Measurements from ENCODE around the gene PTPN11. TPM values are rescaled to one million over a fixed set of nuclear protein-coding genes. Genes with fewer than 3 reads are reported as not detected.

PTPN11 gene
- total RNA-seq, 1 experiment from 2014 or later = 153 TPM

DNA sequence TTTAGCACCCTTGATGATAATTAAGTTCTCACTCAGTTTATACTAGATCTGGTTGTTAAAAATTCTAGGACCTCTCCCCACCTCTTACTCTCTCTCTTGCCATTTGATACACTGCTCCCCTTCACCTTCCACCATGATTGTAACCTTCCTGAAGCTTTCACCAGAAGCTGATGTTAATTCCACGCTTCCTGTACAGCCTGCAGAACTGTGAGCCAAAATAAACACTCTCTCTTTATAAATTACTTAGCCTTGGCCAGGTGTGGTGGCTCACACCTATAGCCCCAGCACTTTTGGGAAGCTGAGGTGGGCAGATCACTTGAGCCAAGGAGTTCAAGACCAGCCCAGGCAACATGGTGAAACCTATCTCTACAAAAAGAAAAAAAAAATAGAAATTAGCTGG lies 25.4 kb upstream of the PTPN11 start:
- H3K4me3 ChIP-seq (ENCODE audit: low read depth, low read length) = no peak overlapping the region
- Mint-ChIP-seq H3K4me1 (ENCODE audit: low read depth, unreplicated experiment) (no peaks in the 10 kb centered on the region), H3K27me3 (ENCODE audit: insufficient read depth, unreplicated experiment) (no peaks in the 10 kb centered on the region), H3K27ac (ENCODE audit: unreplicated experiment) (no peak overlapping the region), H3K4me3 (ENCODE audit: unreplicated experiment) (no peak overlapping the region), H3K36me3 (ENCODE audit: insufficient read depth, unreplicated experiment) (no peaks in the 10 kb centered on the region), H3K9me3 (ENCODE audit: unreplicated experiment) (no peaks in the 10 kb centered on the region)
- POLR2A ChIA-PET = no interaction called here
- TF ChIP-seq, protein P1, sequence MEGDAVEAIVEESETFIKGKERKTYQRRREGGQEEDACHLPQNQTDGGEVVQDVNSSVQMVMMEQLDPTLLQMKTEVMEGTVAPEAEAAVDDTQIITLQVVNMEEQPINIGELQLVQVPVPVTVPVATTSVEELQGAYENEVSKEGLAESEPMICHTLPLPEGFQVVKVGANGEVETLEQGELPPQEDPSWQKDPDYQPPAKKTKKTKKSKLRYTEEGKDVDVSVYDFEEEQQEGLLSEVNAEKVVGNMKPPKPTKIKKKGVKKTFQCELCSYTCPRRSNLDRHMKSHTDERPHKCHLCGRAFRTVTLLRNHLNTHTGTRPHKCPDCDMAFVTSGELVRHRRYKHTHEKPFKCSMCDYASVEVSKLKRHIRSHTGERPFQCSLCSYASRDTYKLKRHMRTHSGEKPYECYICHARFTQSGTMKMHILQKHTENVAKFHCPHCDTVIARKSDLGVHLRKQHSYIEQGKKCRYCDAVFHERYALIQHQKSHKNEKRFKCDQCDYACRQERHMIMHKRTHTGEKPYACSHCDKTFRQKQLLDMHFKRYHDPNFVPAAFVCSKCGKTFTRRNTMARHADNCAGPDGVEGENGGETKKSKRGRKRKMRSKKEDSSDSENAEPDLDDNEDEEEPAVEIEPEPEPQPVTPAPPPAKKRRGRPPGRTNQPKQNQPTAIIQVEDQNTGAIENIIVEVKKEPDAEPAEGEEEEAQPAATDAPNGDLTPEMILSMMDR (IDR thresholded peaks at IDR 0.05; ENCODE audit: insufficient read depth in 1 of 2, low read depth in 1 of 2, low read length in 1 of 2, severe bottlenecking in 1 of 2, unreplicated experiment in 1 of 2) = no peak
- BruUV-seq (replicated peaks) = no TSS peak
- H3K27me3 ChIP-seq (replicated peaks; ENCODE audit: control insufficient read depth, insufficient read depth, low read length) = no peaks in the 10 kb centered on the region
- no peaks in the 10 kb centered on the region for H3K9me3 ChIP-seq
- no peaks in the 10 kb centered on the region for H3K4me1 ChIP-seq
- CTCF ChIA-PET = no interaction called here
- DNase-seq = no peak
- intact Hi-C loops (cut with micrococcal nuclease; ENCODE audit: unreplicated experiment) = no loop called here
- H3K36me3 ChIP-seq (ENCODE audit: control insufficient read depth, insufficient read depth, low read length) = no peaks in the 10 kb centered on the region

DNA sequence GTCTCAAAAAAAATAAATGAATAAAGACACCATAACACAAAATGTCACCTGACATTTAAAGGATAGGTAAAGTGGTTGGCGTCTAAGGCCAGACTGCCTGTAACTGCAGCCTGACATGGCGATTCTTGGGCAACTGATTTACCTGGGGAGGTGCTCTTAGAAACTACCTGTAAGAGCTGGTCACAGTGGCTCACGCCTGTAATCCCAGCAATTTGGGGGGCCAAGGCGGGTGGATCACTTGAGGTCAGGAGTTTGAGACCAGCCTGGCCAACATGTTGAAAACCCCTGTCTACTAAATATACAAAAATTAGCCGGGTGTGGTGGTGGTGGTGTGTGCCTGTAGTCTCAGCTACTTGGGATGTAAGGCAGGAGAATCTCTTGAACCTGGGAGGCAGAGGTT lies 17.7 kb upstream of the PTPN11 start:
- no peak overlapping the region for H3K4me3 Mint-ChIP-seq (ENCODE audit: unreplicated experiment)
- peaks cover 22% of the 10 kb centered on the region for H3K36me3 Mint-ChIP-seq (ENCODE audit: insufficient read depth, unreplicated experiment)
- no peaks in the 10 kb centered on the region for H3K4me1 Mint-ChIP-seq (ENCODE audit: low read depth, unreplicated experiment)
- intact Hi-C loops (cut with micrococcal nuclease; ENCODE audit: unreplicated experiment) = no loop called here
- CTCF ChIA-PET = no interaction called here
- no peaks in the 10 kb centered on the region for H3K27me3 Mint-ChIP-seq (ENCODE audit: insufficient read depth, unreplicated experiment)
- no TSS peak for BruUV-seq (replicated peaks)
- Histone ChIP-seq H3K36me3 (ENCODE audit: control insufficient read depth, insufficient read depth, low read length) (peaks cover 3% of the 10 kb centered on the region), H3K27me3 (replicated peaks; ENCODE audit: control insufficient read depth, insufficient read depth, low read length) (no peaks in the 10 kb centered on the region), H3K4me1 (no peaks in the 10 kb centered on the region), H3K4me3 (ENCODE audit: low read depth, low read length) (no peak overlapping the region), H3K9me3 (no peaks in the 10 kb centered on the region)
- POLR2A ChIA-PET = interaction anchor here (0.6 kb wide), 1 partner anchor 94 kb away, joined by 3 read pairs; no protein-coding TSS in a partner anchor
- no peak for DNase-seq
- no peaks in the 10 kb centered on the region for H3K9me3 Mint-ChIP-seq (ENCODE audit: unreplicated experiment)
- H3K27ac Mint-ChIP-seq (ENCODE audit: unreplicated experiment) = no peak overlapping the region
- TF ChIP-seq, protein P1 (IDR thresholded peaks at IDR 0.05; ENCODE audit: insufficient read depth in 1 of 2, low read depth in 1 of 2, low read length in 1 of 2, severe bottlenecking in 1 of 2, unreplicated experiment in 1 of 2) = no peak

DNA sequence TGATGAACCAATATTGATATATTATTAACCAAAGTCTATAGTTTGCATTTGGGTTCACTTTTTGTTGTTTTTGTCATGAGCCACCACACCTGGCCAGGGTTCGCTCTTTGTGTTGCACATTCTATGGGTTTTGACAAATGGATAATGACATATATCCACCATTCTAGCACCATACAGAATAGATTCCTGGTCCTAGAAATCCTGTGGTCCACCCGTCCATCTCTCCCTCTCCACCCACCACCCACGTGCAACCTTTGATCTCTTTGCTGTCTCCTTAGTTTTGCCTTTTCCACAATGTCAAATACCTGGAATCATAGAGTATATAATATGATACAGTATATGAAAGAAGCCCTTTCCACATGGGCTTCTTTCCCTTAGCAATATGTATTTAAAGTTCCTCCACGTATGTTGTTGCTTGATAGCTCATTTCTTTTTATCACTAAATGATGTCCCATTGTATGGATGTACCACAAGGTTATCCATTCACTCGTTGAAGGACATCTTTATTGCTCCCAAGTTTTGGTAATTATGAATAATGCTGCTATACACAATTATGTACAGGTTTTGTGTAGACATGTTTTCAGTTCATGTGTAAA lies 16.7 kb upstream of the PTPN11 start:
- Mint-ChIP-seq H3K9me3 (ENCODE audit: unreplicated experiment) (no peaks in the 10 kb centered on the region), H3K27me3 (ENCODE audit: insufficient read depth, unreplicated experiment) (no peaks in the 10 kb centered on the region), H3K4me1 (ENCODE audit: low read depth, unreplicated experiment) (no peaks in the 10 kb centered on the region), H3K4me3 (ENCODE audit: unreplicated experiment) (no peak overlapping the region), H3K36me3 (ENCODE audit: insufficient read depth, unreplicated experiment) (peaks cover 31% of the 10 kb centered on the region), H3K27ac (ENCODE audit: unreplicated experiment) (peak overlapping the region; percentile 42)
- POLR2A ChIA-PET = interaction anchor here (1.0 kb wide), 1 partner anchor 9 kb away, joined by 3 read pairs; no protein-coding TSS in a partner anchor
- CTCF ChIA-PET = interaction anchor here (0.6 kb wide), 1 partner anchor 216 kb away, joined by 4 read pairs; no protein-coding TSS in a partner anchor
- Histone ChIP-seq H3K9me3 (no peaks in the 10 kb centered on the region), H3K4me3 (ENCODE audit: low read depth, low read length) (no peak overlapping the region), H3K36me3 (ENCODE audit: control insufficient read depth, insufficient read depth, low read length) (peaks cover 6% of the 10 kb centered on the region), H3K27me3 (replicated peaks; ENCODE audit: control insufficient read depth, insufficient read depth, low read length) (no peaks in the 10 kb centered on the region), H3K4me1 (peaks cover under 1% of the 10 kb centered on the region; the same call in 1 of the 2 replicates)
- TF ChIP-seq, protein P1 (IDR thresholded peaks at IDR 0.05; ENCODE audit: insufficient read depth in 1 of 2, low read depth in 1 of 2, low read length in 1 of 2, severe bottlenecking in 1 of 2, unreplicated experiment in 1 of 2) = no peak
- intact Hi-C loops (cut with micrococcal nuclease; ENCODE audit: unreplicated experiment) = no loop called here
- DNase-seq = no peak
- BruUV-seq (replicated peaks) = no TSS peak
